OCI-LY3 (cell line): ENCODE measurements around the gene YWHAQ.

Experiments used
- EZH2phosphoT487 ChIP-seq: fragments of 200-600 bp; shearing (Covaris generic); IDR thresholded peaks from 2 replicates; pipeline ENCODE4 v1.6.1; 2018; ENCODE audit warnings: antibody characterized with exemption, mixed run types, low read depth
- TF ChIP-seq, protein P1 (sequence below): fragments of 200-600, 300-600 bp; sonication (generic); IDR thresholded peaks from 2 replicates; pipeline ENCODE4 v1.5.1; 2014; ENCODE audit warnings: antibody characterized with exemption, low read length, low read depth

GRCh38 chr2:9610781-9611548 is 19.8 kb downstream of the YWHAQ start:
- TF ChIP-seq, protein P1, sequence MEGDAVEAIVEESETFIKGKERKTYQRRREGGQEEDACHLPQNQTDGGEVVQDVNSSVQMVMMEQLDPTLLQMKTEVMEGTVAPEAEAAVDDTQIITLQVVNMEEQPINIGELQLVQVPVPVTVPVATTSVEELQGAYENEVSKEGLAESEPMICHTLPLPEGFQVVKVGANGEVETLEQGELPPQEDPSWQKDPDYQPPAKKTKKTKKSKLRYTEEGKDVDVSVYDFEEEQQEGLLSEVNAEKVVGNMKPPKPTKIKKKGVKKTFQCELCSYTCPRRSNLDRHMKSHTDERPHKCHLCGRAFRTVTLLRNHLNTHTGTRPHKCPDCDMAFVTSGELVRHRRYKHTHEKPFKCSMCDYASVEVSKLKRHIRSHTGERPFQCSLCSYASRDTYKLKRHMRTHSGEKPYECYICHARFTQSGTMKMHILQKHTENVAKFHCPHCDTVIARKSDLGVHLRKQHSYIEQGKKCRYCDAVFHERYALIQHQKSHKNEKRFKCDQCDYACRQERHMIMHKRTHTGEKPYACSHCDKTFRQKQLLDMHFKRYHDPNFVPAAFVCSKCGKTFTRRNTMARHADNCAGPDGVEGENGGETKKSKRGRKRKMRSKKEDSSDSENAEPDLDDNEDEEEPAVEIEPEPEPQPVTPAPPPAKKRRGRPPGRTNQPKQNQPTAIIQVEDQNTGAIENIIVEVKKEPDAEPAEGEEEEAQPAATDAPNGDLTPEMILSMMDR: no peak
- TF ChIP-seq EZH2phosphoT487: no peak
